Occipital lobe (tissue), 2 donors: ENCODE measurements around the gene DLGAP5. TPM values are rescaled to one million over a fixed set of nuclear protein-coding genes. Genes with fewer than 3 reads are reported as not detected.

Experiments used
- DNase-seq: peaks from one replicate; lab custom pipeline; 2025; lab: John Stamatoyannopoulos, UW
- total RNA-seq: library from RNA; depleted of rRNA; stranded (reverse); fragments of >200 nt; gene quantifications from one replicate; pipeline ENCODE4 v1.2.3, GENCODE V29; 2014

The DLGAP5 gene
- total RNA-seq, 1 donor from 2014 or later, result 4.5 TPM

DNA sequence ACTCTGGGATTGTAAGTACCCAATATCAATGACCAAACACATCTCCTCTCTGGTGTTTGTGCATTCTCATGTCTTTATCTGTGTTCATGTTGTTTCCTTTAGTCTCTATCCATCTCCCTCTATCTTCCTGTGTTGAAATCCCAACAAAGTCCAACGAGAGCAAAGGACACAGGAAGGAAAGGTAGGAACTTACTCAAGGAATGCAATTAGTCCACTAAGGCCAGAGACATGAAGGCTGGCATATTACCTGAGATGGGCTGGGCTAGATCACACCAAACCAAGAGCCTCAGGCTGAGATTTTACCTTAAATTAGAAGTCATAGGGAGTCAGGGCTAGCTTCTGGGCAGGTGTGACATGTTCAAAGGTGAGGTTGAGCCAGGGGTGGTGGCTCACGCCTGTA lies 76.7 kb downstream of the DLGAP5 start:
- no peak for DNase-seq

- no peak for DNase-seq
Measured at GRCh38 chr14:55111122-55111708, 80.2 kb downstream of the DLGAP5 start.

DNA sequence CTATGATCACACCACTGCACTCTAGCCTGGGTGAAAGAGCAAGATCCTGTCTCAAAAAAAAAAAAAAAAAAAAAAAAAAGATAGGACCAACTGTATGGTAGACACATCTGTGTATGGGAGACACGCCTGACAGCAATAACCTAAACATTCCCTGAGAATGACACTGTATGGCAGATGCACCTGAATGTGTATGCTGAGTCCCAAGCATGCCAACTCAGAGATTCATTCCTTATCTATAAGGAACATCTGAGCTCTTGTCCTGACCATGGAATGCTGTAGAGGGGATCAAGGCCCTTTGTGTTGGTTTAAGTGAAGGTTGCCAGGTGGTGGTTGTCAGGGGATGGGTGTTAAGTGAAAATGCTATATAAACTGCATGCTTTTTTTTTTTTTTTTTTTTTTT lies 81.5 kb downstream of the DLGAP5 start:
- DNase-seq, result no peak

DNA sequence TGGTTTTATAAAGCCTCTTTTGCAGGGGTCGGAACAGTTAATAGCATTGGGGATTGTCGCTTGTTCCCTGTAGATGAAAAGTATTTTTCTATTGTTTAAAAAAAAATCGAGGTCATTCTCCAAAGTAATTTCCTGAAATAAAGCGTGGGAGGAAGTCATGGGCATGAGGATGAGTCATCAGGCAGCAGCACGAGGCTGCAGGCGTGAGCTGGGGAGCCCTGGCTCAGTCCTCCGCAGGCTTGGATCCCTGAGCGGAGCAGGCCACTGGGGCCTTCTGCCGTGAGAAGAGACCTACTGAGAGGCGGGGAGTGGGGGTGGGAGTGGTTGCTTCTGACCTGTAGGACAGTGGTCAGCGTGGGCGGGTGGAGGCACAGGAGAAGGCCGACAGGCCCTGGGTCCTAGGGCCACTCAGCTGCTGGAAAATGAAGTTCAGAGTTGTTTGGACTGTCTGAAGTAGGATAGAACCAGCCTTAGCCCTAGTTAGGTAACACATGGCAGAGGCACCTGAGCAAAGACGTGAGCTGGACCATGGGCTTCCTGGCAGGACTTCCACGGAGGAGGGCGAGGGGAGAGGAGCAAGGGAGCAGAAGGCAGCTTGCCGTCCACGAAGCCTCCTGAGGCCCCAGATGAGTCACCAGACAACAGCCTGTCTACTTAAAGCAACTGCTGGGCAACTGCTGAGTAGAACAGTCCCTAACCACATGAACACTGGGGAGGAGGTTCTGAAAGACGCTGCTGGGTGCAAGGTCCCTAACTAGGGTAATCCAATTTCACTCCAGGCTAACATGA lies 83.4 kb downstream of the DLGAP5 start:
- peak; percentile 58 for DNase-seq

GRCh38 chr14:55105991-55106390 lies 85.4 kb downstream of the DLGAP5 start:
- no peak for DNase-seq

GRCh38 chr14:55103971-55104954 lies 87.1 kb downstream of the DLGAP5 start:
- DNase-seq, result no peak

GRCh38 chr14:55103005-55103640 lies 88.3 kb downstream of the DLGAP5 start:
- no peak for DNase-seq

DNA sequence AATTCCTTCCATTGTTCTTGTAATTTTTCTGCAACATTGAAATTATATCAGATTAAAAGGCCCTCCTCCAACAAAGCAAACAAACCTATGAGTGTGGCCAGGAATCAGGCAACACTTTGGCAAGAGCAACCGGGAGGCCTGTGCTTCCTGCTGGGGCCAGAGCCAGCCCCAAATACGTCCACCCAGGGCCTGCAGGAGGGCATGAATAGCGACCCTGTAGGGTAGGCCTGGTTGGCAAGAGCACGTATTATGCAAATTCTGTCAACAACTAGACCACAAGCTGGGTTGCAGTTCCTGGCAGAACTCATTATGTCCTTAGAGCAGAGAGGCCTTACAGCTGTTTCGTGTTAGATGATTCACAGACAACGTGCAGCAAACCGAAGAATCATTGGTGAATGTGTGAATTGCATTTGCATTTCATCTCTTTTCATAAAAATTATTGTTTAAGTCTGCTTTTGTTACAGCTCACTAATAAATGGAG lies 89.2 kb downstream of the DLGAP5 start:
- DNase-seq, result peak; percentile 55

GRCh38 chr14:55101698-55102097 lies 89.7 kb downstream of the DLGAP5 start:
- DNase-seq, result no peak

- DNase-seq, result no peak
Measured at GRCh38 chr14:55099756-55100155, 91.6 kb downstream of the DLGAP5 start.

DNA sequence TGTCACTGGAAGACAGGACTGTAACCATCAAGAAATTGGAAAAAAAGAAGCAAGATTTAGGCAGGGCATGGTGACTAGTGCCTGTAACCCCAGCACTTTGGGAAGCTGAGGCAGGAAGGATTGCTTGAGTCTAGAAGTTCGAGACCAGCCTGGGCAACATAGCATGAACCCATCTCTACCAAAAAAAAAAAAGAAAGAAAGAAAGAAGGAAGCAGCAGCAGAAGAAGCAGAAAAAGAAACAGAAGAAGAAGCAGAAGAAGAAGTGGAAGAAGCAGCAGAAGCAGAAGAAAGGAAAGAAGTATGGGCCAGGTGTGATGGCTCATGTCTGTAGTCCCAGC lies 92.9 kb downstream of the DLGAP5 start:
- DNase-seq, result no peak

Other genes starting within 250 kb of the DLGAP5 start
- 9.0 TPM for gene WDHD1, start 164.5 kb downstream of the DLGAP5 start, total RNA-seq
- 39.6 TPM for gene SOCS4, start 164.3 kb downstream of the DLGAP5 start, total RNA-seq
- gene MAPK1IP1L, start 139.9 kb downstream of the DLGAP5 start, total RNA-seq, result 21.8 TPM
- gene LGALS3, start 62.3 kb downstream of the DLGAP5 start, total RNA-seq, result 15.4 TPM
- gene FBXO34, start 79.8 kb upstream of the DLGAP5 start, total RNA-seq, result 37.9 TPM
- gene ATG14, start 220.2 kb upstream of the DLGAP5 start, total RNA-seq, result 22.6 TPM
- gene TBPL2, start 249.0 kb upstream of the DLGAP5 start, total RNA-seq, result not detected